HCT116 (cell line): ENCODE data around the gene ENGASE. TPM values are rescaled to one million over a fixed set of nuclear protein-coding genes. Genes with fewer than 3 reads are reported as not detected.

Experiments
- ATAC-seq: fragments of 200-7000 bp; cut with Tn5 transposase; 2 replicates; pipeline ENCODE4 v1.9.1; 2020; ENCODE audit warnings: mild to moderate bottlenecking, moderate library complexity
- Bru-seq: library from RNA; stranded (reverse); fragments of 400-500 nt; gene quantifications from one replicate; lab custom pipeline; 2021; lab: Mats Ljungman, UMichigan
- BruChase-seq, 2 experiments: library from RNA; stranded (reverse); fragments of 400-500 nt; gene quantifications; one replicate each; lab custom pipeline; 2021; lab: Mats Ljungman, UMichigan
- BruUV-seq: library from RNA; stranded (reverse); fragments of 400-500 nt; replicated peaks from 2 replicates; lab custom pipeline; 2021; lab: Mats Ljungman, UMichigan
- CTCF ChIA-PET: fragments of 300-600 bp; sonication (Branson Sonifier 250); formaldehyde crosslinking; loops from one replicate; lab custom pipeline; 2021; ENCODE audit warnings: antibody characterized with exemption; lab: Charles Lee
- POLR2A ChIA-PET: fragments of 300-600, 350-600 bp; sonication (Branson Sonifier 250); formaldehyde crosslinking; loops from one replicate; lab custom pipeline; 2021; ENCODE audit warnings: antibody characterized with exemption; lab: Charles Lee
- RAD21 ChIA-PET, 2 experiments: fragments of 300-600 bp; sonication (Branson Sonifier 250); formaldehyde crosslinking; loops; one replicate each; lab custom pipeline; 2023; ENCODE audit warnings: low total read pairs in 2 of 2; ENCODE audit not compliant: uncharacterized antibody in 2 of 2, unreplicated experiment in 2 of 2, low non-redundant PET in 1 of 2; lab: Charles Lee
- DNase-seq: peaks from one replicate; pipeline ENCODE4 v3.0.0-alpha.2; 2010; ENCODE audit warnings: low read depth, low spot score
- H2AFZ ChIP-seq: fragments of 200-600 bp; shearing (Covaris generic), sonication (generic); 2 replicates; pipeline ENCODE4 v1.6.1; 2017; ENCODE audit warnings: low read depth, mixed run types, mixed read lengths, antibody characterized with exemption, low read length; ENCODE audit not compliant: poor library complexity, severe bottlenecking
- H3K27ac ChIP-seq: 2 replicates; pipeline ENCODE4 v1.5.1; 2012; ENCODE audit warnings: low read depth, low read length
- H3K27me3 ChIP-seq: fragments of 200-600 bp; sonication (generic); 2 replicates; pipeline ENCODE4 v1.6.1; 2016; ENCODE audit warnings: mixed run types, low read length, mixed read lengths; ENCODE audit not compliant: insufficient read depth
- H3K36me3 ChIP-seq, 2 experiments: fragments of 200-500 bp in 1 of 2; fragments of 200-600 bp in 1 of 2; sonication (Bioruptor generic) in 1 of 2; sonication (generic) in 1 of 2; 2 replicates each; pipeline versions ENCODE4 v1.5.1 to v1.6.1; 2014 to 2016; ENCODE audit warnings: low read length in 2 of 2, inconsistent platforms in 1 of 2, mixed read lengths in 1 of 2, mixed run types in 1 of 2; ENCODE audit not compliant: insufficient read depth in 2 of 2, control insufficient read depth in 1 of 2
- H3K4me1 ChIP-seq, 2 experiments: fragments of 200-600 bp in 1 of 2; sonication (generic) in 1 of 2; 2 replicates each; pipeline versions ENCODE4 v1.5.1 to v1.6.1; 2012 to 2017; ENCODE audit warnings: low read length in 2 of 2, inconsistent platforms in 1 of 2, mild to moderate bottlenecking in 1 of 2, mixed read lengths in 1 of 2, mixed run types in 1 of 2, moderate library complexity in 1 of 2; ENCODE audit not compliant: insufficient read depth in 2 of 2, control insufficient read depth in 1 of 2
- H3K4me2 ChIP-seq: fragments of 200-600 bp; sonication (generic); 2 replicates; pipeline ENCODE4 v1.6.1; 2017; ENCODE audit warnings: mixed run types, low read length, mixed read lengths
- H3K4me3 ChIP-seq, 2 experiments: fragments of 200-600 bp in 1 of 2; sonication (generic) in 1 of 2; replicated peaks in 1 of 2; 2 replicates each; pipeline ENCODE4 v1.5.1; 2011 to 2016; ENCODE audit warnings: low read length in 2 of 2, control low read depth in 1 of 2, low read depth in 1 of 2, mild to moderate bottlenecking in 1 of 2, mixed read lengths in 1 of 2, mixed run types in 1 of 2
- H3K79me2 ChIP-seq: fragments of 200-600 bp; sonication (generic); 2 replicates; pipeline ENCODE4 v1.6.1; 2017; ENCODE audit warnings: mild to moderate bottlenecking, mixed run types, low read length, moderate library complexity, mixed read lengths; ENCODE audit not compliant: insufficient read depth
- H3K9ac ChIP-seq: fragments of 200-600 bp; sonication (generic); 2 replicates; pipeline ENCODE4 v1.6.1; 2016; ENCODE audit warnings: low read length, mixed read lengths
- H3K9me2 ChIP-seq: fragments of 200-600 bp; sonication (generic), shearing (Covaris generic); 2 replicates; pipeline ENCODE4 v1.6.1; 2017; ENCODE audit warnings: mixed run types, mild to moderate bottlenecking, moderate library complexity; ENCODE audit not compliant: insufficient read depth
- H3K9me3 ChIP-seq, 2 experiments: fragments of 200-500 bp in 1 of 2; fragments of 200-600 bp in 1 of 2; sonication (Bioruptor generic) in 1 of 2; sonication (generic) in 1 of 2; 2 replicates each; pipeline ENCODE4 v1.6.1; 2014 to 2017; ENCODE audit warnings: low read length in 2 of 2, mixed read lengths in 2 of 2, inconsistent platforms in 1 of 2, low read depth in 1 of 2, mild to moderate bottlenecking in 1 of 2, mixed run types in 1 of 2, moderate library complexity in 1 of 2; ENCODE audit not compliant: control insufficient read depth in 1 of 2, insufficient read depth in 1 of 2
- H4K20me1 ChIP-seq: fragments of 200-600 bp; sonication (generic), shearing (Covaris generic); 2 replicates; pipeline ENCODE4 v1.6.1; 2017; ENCODE audit warnings: mixed run types, mild to moderate bottlenecking, moderate library complexity; ENCODE audit not compliant: insufficient read depth
- EGR1 ChIP-seq: IDR thresholded peaks from 2 replicates; pipeline ENCODE4 v1.6.1; 2012; ENCODE audit warnings: low read depth
- ELF1 ChIP-seq: IDR thresholded peaks from 2 replicates; pipeline ENCODE4 v1.6.1; 2012; ENCODE audit warnings: low read depth, borderline replicate concordance
- POLR2A ChIP-seq: IDR thresholded peaks from 2 replicates; pipeline ENCODE4 v1.7.0; 2011; ENCODE audit warnings: borderline replicate concordance; ENCODE audit not compliant: insufficient read depth, insufficient read length; ENCODE audit errors: extremely low read depth
- POLR2AphosphoS5 ChIP-seq: IDR thresholded peaks from 2 replicates; pipeline ENCODE4 v1.6.1; 2011; ENCODE audit warnings: mild to moderate bottlenecking, low read depth, low read length, moderate library complexity
- SIN3A ChIP-seq: IDR thresholded peaks from 2 replicates; pipeline ENCODE4 v1.6.1; 2012; ENCODE audit warnings: low read depth
- TCF7L2 ChIP-seq: IDR thresholded peaks from 2 replicates; pipeline ENCODE4 v1.7.0; 2011; ENCODE audit warnings: borderline replicate concordance, inconsistent platforms; ENCODE audit not compliant: insufficient read depth, insufficient read length; ENCODE audit errors: extremely low read depth
- YY1 ChIP-seq: IDR thresholded peaks from 2 replicates; pipeline ENCODE4 v1.6.1; 2011; ENCODE audit warnings: low read length, low read depth, moderate library complexity, mild to moderate bottlenecking; ENCODE audit not compliant: insufficient replicate concordance; ENCODE audit errors: extremely low read depth
- ZFX ChIP-seq: fragments of 450-650 bp; IDR thresholded peaks from 2 replicates; pipeline ENCODE4 v1.6.1; 2017
- ZNF274 ChIP-seq: fragments of 200-500 bp; sonication (Bioruptor generic); IDR thresholded peaks from 2 replicates; pipeline ENCODE4 v1.6.1; 2014; ENCODE audit warnings: mild to moderate bottlenecking, low read depth, low read length, inconsistent platforms
- intact Hi-C: fragments of 100-400 bp; cut with micrococcal nuclease; formaldehyde crosslinking; loops from 2 replicates; pipeline ENCODE4 v1.10.0; 2022
- long read RNA-seq: library from polyadenylated mRNA; unstranded; transcript quantifications from one replicate; pipeline ENCODE4 v2.0.0, GENCODE V29; 2021; ENCODE audit not compliant: unreplicated experiment
- polyA plus RNA-seq: library from polyadenylated mRNA; unstranded; fragments of >200 nt; gene quantifications from 2 replicates; pipeline ENCODE4 v1.2.1, GENCODE V29; 2012; ENCODE audit warnings: missing spikeins
- total RNA-seq: library from RNA; stranded (reverse); gene quantifications from one replicate; pipeline ENCODE4 v1.2.1, GENCODE V29; 2021; ENCODE audit not compliant: unreplicated experiment
- TF ChIP-seq, protein P1 (sequence below): IDR thresholded peaks from 2 replicates; pipeline ENCODE4 v1.6.1; 2011; ENCODE audit warnings: mild to moderate bottlenecking, low read length, moderate library complexity; ENCODE audit not compliant: insufficient replicate concordance; ENCODE audit errors: extremely low read depth

Gene ENGASE
- total RNA-seq: 54.2 TPM
- 21.4 and 21.8 TPM in 2 replicates for polyA plus RNA-seq
- percentile 59 among the genes with signal in this experiment for Bru-seq, nascent RNA
- BruChase-seq, experiment 1, labeled RNA remaining after a 6-hour chase: percentile 73 among the genes with signal in this experiment
- BruChase-seq, experiment 2, labeled RNA remaining after a 2-hour chase: percentile 74 among the genes with signal in this experiment
- long read RNA-seq, transcript ENGASE-205 (14 exons, 2,579 nt): major isoform, 7 of 114 reads
- long read RNA-seq, partial matches to known transcripts: 85 of 114 reads
- long read RNA-seq, other reads (novel, unspliced or antisense): 22 of 114 reads

DNA sequence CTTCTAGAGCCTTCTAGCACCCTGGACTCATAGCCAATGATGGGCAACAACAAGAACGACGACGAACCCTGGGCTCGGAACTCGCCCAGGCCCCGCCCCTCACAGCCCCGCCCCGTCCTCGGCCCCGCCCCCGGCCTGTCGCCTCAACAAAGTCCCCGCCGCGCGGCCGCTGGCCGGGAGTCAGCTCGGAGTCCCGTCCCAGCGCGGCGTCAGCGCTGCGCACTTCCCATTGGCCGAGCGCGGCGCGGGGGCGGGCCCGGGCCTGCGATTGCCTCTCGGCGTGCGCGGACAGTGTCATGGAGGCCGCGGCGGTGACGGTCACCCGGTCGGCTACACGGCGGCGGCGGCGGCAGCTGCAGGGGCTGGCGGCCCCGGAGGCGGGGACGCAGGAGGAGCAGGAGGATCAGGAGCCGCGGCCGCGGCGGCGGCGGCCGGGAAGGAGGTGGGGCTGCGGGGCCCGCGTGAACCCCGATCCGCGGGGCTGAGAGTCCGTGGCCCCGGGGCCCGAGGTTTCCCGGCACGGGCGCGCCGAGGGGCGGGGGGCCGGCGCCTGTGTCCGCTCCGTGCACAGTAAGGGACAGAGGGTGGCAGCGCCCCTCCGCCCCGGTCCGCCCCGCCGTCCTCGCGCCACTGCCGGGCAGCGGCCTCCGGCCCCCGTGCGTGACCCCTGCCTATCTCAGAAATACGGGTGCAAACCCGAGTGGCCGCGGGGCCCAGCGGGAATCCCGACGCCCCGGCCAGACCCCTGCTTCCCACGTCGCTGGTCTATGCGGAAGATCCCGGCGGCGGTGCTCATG is at the start of gene ENGASE:
TSS of gene ENGASE (plus strand) at position 176 of the 797 bp plus-strand sequence. CDS start at position 297, 121 bp downstream.
- no TSS peak for BruUV-seq
- H3K27me3 ChIP-seq: no peaks in the 10 kb centered on the region
- intact Hi-C loops: no loop called here
- TF ChIP-seq ZNF274 (no peak), EGR1 (peak; percentile 85; the same call in 1 of the 2 replicates), ZFX (peak; percentile 85; the same call in 1 of the 2 replicates), POLR2AphosphoS5 (peak; percentile 81), TCF7L2 (peak; percentile 83), SIN3A (no peak), ELF1 (no peak), YY1 (peak; percentile 86), POLR2A (peak; percentile 38)
- TF ChIP-seq, protein P1, sequence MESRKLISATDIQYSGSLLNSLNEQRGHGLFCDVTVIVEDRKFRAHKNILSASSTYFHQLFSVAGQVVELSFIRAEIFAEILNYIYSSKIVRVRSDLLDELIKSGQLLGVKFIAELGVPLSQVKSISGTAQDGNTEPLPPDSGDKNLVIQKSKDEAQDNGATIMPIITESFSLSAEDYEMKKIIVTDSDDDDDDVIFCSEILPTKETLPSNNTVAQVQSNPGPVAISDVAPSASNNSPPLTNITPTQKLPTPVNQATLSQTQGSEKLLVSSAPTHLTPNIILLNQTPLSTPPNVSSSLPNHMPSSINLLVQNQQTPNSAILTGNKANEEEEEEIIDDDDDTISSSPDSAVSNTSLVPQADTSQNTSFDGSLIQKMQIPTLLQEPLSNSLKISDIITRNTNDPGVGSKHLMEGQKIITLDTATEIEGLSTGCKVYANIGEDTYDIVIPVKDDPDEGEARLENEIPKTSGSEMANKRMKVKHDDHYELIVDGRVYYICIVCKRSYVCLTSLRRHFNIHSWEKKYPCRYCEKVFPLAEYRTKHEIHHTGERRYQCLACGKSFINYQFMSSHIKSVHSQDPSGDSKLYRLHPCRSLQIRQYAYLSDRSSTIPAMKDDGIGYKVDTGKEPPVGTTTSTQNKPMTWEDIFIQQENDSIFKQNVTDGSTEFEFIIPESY: no peak
- TF ChIP-seq, all 23 proteins: peak for 6
- Histone ChIP-seq H3K9ac (peak within 1 kb of the TSS; percentile 80), H3K9me3 (no peaks in the 10 kb centered on the region), H3K4me2 (peak within 1 kb of the TSS; percentile 93), H3K36me3 (peaks cover 8 to 11% of the 10 kb centered on the region in 2 experiments; a peak in 3 of 4 replicates), H3K4me1 (peaks cover 10 to 22% of the 10 kb centered on the region in 2 experiments; a peak in 3 of 4 replicates), H4K20me1 (no peaks in the 10 kb centered on the region), H3K79me2 (peaks cover 9% of the 10 kb centered on the region; the same call in 1 of the 2 replicates), H3K4me3 (peak within 1 kb of the TSS; percentile 78 to 91), H3K9me2 (no peaks in the 10 kb centered on the region), H3K27ac (peak within 1 kb of the TSS; percentile 67), H2AFZ (peak within 1 kb of the TSS; percentile 99)
- RAD21 ChIA-PET: interaction anchor here (0.7 to 1.5 kb wide), 5 partner anchors 8 to 317 kb away, joined by 3 to 5 read pairs (median 3); no protein-coding TSS in a partner anchor
- DNase-seq (peak; percentile 92), ATAC-seq (peak; percentile 99)
- POLR2A ChIA-PET: interaction anchor here (0.8 to 1.7 kb wide), 6 partner anchors 9 to 95 kb away, joined by 3 to 5 read pairs (median 4); partner anchors contain the start of gene LGALS3BP
- CTCF ChIA-PET: interaction anchor here (0.6 to 1.8 kb wide), 16 partner anchors 8 to 1820 kb away, joined by 3 to 16 read pairs (median 4); no protein-coding TSS in a partner anchor
